ENCODE results near the gene RELL2.

GRCh38 chr5:141637123-141637766 lies 448 bp downstream of the RELL2 start:
- TF ChIP-seq CTCF (IDR thresholded peaks at IDR 0.05; ENCODE audit: poor library complexity), result no peak
- no peak for TF ChIP-seq EZH2 (IDR thresholded peaks at IDR 0.05; ENCODE audit: borderline replicate concordance)
- TF ChIP-seq EZH2phosphoT487 (IDR thresholded peaks at IDR 0.05; ENCODE audit: low read depth, severe bottlenecking, unreplicated experiment), result no peak

All from hepatocyte (in vitro differentiated cells).